Measurements from ENCODE around the gene SQOR.

SQOR gene

DNA sequence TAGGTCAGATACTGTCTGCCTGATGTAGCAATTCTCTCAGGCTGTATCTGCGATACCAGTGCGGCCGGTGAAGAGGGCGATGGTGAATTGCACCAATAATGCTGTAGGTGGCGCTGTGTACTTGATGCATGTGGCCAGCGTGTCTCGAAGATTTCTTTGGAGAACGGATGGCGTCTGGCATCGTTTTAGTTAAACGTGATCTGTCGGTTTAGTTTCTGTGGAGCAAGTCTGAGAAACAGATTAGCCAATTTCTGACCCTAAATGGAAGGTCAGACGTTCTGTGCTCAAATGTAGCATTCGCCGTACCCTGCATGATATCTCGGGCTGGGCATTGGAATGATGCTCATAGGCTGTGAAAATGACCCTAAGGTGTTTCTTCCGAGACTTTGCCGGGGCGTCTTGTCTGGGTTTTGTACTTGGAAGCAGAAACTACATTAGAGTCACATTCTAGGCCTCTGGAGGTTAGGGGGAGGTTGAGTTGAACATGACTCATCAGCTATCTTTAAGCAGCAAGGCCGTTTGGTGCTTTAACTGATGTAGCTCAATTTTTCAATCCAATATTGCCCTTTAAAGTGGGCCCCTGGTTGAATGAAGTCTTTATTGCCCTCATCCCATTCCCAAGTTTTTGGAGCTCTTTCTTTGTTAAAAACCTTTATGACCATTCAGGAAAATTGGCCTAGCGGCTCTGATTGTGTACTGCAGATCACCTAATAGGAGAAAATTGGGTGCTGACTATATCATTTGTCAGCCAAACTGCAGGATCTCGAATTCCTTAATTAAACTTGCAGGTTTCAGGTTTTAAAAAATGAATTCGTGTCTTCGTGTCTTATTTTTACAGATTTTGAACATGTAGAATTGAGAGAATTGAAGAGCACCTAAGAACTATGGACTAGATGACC lies 80.0 kb downstream of the SQOR start:
- peak; percentile 63 for DNase-seq

- DNase-seq, result no peak
These were observed 80.7 kb downstream of the SQOR start for GRCh38 chr15:45715528-45715927.

- DNase-seq, result no peak
These were observed 84.7 kb downstream of the SQOR start for GRCh38 chr15:45719490-45719889.

DNA sequence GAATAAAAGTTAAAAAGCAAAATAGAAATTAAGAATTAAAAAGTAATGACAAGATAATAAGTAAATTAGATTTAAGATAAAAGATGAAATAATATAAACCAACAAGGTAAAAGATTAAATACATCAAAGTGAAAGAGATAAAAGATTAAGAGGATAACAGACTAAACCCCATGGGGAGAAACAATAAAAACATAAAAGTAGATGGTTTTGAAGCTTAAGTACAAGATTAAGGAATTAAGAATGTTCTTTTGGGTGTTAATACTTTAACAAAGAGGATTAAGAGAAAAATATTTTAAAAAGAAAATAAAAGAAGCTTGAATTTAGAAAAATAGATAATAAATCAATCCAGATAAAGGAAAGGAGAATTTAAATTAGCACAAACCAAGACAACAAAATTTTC lies 85.4 kb downstream of the SQOR start:
- no peak for DNase-seq

GRCh38 chr15:45728641-45729040 lies 93.8 kb downstream of the SQOR start:
- DNase-seq, result no peak

DNA sequence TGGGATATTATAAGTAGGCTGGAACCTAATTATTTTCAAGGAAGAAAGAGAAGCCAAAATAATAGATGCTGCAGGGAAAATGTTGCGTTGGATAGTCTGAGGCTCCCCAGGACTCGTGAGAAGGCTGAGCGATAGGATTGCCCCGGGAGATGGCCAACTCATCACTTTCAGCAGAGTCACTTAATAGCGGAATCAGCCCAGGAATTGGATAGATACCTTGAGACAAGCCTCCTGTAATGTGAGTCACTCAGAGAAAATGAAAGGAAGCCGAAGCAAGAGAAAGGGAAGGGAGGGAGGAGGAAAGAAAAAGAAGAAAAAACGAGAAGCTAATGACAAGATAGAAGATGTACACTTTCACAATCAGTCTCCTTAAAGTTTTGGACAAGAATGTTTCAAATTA lies 94.3 kb downstream of the SQOR start:
- no peak for DNase-seq

DNA sequence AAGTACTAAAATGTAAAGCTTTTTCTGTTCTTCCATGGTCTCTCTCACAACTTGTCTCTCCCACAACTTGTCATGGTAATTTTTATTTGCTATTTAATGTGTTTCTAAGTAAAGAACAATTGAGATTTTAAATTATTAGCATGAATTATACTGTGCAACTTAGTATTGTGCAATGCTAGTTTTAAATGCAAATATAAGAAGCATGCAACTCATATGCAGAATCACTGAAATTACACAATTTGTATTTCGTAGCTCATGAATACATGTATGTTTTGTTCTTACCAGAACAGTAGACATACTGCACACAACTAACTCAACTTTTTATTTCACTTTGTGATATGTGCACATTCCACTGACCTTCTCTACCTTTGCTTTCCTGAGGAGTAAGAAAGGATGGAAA lies 96.5 kb downstream of the SQOR start:
- no peak for DNase-seq

DNA sequence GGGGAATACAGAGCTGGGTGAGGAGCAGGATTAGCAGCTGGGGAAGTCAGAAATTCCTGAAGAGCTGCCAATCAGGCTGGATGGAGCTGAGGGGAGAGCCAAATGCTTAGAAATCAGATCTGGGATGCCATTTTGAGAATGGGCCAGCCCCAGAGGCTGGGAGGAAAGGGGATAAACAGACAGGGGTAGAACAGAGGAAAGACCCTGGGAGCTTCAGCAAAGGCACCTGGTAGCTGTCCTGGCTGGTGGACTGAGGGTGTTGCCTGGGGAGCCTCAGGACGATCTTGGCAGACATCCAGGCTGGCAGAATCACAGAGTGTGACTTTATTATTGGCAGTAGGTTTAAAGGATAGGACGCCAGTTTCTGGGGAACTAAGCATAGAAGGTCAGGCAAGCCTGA lies 97.8 kb downstream of the SQOR start:
- DNase-seq, result peak; percentile 50

- peak; percentile 34 for DNase-seq
These were observed 99.5 kb downstream of the SQOR start for GRCh38 chr15:45734260-45734711.
